Measurements from ENCODE around the gene SYT13. TPM values are rescaled to one million over a fixed set of nuclear protein-coding genes. Genes with fewer than 3 reads are reported as not detected.

SYT13 gene
- total RNA-seq, 1 donor = not detected

- DNase-seq (ENCODE audit: low read depth) = no peak
- TF ChIP-seq, protein P1, sequence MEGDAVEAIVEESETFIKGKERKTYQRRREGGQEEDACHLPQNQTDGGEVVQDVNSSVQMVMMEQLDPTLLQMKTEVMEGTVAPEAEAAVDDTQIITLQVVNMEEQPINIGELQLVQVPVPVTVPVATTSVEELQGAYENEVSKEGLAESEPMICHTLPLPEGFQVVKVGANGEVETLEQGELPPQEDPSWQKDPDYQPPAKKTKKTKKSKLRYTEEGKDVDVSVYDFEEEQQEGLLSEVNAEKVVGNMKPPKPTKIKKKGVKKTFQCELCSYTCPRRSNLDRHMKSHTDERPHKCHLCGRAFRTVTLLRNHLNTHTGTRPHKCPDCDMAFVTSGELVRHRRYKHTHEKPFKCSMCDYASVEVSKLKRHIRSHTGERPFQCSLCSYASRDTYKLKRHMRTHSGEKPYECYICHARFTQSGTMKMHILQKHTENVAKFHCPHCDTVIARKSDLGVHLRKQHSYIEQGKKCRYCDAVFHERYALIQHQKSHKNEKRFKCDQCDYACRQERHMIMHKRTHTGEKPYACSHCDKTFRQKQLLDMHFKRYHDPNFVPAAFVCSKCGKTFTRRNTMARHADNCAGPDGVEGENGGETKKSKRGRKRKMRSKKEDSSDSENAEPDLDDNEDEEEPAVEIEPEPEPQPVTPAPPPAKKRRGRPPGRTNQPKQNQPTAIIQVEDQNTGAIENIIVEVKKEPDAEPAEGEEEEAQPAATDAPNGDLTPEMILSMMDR (IDR thresholded peaks at IDR 0.05; ENCODE audit: insufficient read depth, low read length) = no peak
- H3K4me3 ChIP-seq (ENCODE audit: low read depth, low read length) = no peak overlapping the region
These were observed 18.4 kb downstream of the SYT13 start for GRCh38 chr11:45267652-45268299.

- DNase-seq (ENCODE audit: low read depth) = no peak
- TF ChIP-seq, protein P1 (IDR thresholded peaks at IDR 0.05; ENCODE audit: insufficient read depth, low read length) = peak; percentile 20
- H3K4me3 ChIP-seq (ENCODE audit: low read depth, low read length) = no peak overlapping the region
These were observed 19.1 kb downstream of the SYT13 start for GRCh38 chr11:45267052-45267451.

GRCh38 chr11:45266676-45267020 lies 19.5 kb downstream of the SYT13 start:
- H3K4me3 ChIP-seq (ENCODE audit: low read depth, low read length) = no peak overlapping the region
- no peak for DNase-seq (ENCODE audit: low read depth)
- TF ChIP-seq, protein P1 (IDR thresholded peaks at IDR 0.05; ENCODE audit: insufficient read depth, low read length) = no peak

GRCh38 chr11:45265969-45266675 lies 20.0 kb downstream of the SYT13 start:
- H3K4me3 ChIP-seq (ENCODE audit: low read depth, low read length) = no peak overlapping the region
- TF ChIP-seq, protein P1 (IDR thresholded peaks at IDR 0.05; ENCODE audit: insufficient read depth, low read length) = no peak
- no peak for DNase-seq (ENCODE audit: low read depth)

- H3K4me3 ChIP-seq (ENCODE audit: low read depth, low read length) = no peak overlapping the region
- TF ChIP-seq, protein P1 (IDR thresholded peaks at IDR 0.05; ENCODE audit: insufficient read depth, low read length) = no peak
- DNase-seq (ENCODE audit: low read depth) = peak; percentile 85
These were observed 21.2 kb downstream of the SYT13 start for GRCh38 chr11:45264839-45265515.

DNA sequence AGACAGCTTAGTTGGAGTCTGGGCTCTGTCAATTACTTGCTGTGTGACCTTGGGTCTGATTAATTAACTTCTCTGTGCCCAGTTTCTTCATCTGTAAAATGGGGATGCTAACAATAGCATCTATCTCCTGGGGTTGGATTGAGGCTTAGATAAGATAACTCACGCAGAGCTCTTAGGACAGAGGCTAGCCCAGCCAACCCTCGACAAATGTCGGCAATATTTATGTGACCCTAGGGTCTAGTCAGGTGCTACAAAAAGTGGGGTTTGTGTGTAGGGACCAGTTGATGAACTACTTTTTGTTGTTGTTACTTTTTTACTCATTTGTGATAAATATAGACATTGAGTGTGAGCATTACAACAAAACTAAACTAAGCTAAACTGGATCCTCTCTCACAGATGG lies 22.4 kb downstream of the SYT13 start:
- TF ChIP-seq, protein P1 (IDR thresholded peaks at IDR 0.05; ENCODE audit: insufficient read depth, low read length) = no peak
- DNase-seq (ENCODE audit: low read depth) = no peak

More for the DNA sequence above, 22.4 kb downstream of the SYT13 start:
- H3K4me3 ChIP-seq (ENCODE audit: low read depth, low read length) = no peak overlapping the region

Measured in fibroblast of the aortic adventitia (primary cell).